GM19324 (cell line): ENCODE data around the gene SORCS1.

ENCODE experiments used
- ATAC-seq: cut with Tn5 transposase; IDR thresholded peaks from one replicate; pipeline ENCODE4 v1.9.1; 2021; ENCODE audit warnings: mild to moderate bottlenecking, moderate library complexity; ENCODE audit not compliant: unreplicated experiment, low FRiP score

Gene SORCS1

DNA sequence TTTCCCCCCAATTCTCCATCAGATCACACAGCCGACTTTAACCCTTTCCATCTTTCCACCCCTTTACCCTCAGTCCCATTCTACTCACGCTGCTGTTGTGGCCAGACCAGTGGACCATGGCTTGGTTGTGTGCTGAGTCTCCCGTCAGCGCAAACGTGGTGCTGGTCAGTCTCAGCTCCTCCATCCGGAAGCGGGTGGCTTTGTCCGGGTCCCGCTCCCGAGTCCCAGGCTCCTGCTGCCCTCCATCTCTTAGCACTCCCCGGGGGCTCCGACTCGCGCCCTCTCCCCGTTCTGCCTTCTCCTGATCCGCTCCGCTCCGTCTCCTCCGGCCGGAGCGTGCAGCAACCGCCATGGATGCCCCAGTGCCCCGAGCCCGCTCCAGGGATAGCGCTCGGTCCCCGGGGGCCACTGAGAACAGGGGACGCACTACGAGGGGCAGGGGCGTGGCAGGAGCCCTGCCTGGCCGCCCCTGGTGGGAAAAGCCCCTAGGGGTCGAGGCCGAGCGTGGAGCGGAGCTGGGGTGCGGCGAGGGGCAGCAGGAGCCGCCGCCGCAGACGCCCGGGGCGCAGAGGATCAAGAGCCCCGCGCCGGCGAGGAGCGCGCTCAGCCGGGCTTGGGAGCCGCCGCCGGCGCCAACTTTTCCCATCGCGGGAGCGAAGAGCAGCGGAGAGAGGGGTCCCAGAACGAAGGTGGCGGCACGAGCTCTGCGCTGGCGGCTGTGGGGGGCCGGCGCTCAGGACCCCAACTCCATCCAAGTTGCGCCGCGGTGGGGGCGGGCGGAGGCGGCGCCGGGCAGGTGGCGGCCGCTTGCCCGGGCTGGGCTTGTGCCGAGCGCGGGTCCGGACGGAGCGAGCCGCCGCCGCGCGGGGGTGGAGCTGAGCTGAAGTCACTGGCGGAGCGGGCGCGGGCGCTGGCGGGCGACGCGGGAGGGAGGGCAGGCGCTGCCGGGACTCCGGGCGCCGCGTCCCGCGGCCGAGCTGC, at the start of gene SORCS1:
TSS of gene SORCS1 (minus strand) at position 826 of the 981 bp plus-strand sequence.
- no peak for ATAC-seq

DNA sequence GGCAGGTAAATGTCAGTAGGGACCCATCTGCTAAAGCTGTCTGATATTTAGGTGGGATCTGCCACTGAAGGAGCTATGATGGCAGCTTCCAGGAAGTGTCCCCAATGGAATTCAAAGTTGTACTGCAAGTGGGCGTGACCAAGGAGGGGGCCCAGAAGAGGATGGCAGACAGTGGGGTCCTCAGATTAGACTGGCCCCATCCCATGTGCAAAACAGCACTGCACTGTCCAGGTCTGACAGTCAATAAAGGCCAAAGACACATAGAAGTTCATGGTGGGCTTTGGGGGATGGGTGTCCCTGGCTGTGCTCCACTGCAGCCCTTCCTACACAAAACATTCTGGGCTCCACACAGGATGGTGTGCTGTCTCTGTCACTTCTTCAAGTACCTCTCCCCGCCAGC, 49.8 kb upstream of the SORCS1 start:
- ATAC-seq = no peak

DNA sequence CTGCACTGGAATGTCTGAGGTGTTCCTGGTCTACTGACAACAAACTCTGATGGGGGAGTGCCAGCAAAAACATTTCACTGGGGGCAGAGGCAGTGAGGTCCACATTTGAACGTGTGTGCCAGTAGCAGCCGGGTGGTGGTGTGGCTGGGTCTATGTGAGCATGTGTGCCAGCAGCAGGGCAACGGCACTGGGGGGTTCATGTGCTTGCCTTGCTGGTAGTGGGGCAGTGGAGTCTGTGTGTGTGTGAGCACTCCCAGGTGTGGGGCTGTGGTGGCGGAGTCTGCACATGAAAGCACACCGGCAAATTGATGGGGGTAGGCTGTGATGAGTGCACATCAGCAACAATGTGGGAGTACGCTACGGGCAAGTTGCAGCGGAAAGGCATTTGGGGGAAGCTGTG, 49.4 kb upstream of the SORCS1 start:
- ATAC-seq = no peak

DNA sequence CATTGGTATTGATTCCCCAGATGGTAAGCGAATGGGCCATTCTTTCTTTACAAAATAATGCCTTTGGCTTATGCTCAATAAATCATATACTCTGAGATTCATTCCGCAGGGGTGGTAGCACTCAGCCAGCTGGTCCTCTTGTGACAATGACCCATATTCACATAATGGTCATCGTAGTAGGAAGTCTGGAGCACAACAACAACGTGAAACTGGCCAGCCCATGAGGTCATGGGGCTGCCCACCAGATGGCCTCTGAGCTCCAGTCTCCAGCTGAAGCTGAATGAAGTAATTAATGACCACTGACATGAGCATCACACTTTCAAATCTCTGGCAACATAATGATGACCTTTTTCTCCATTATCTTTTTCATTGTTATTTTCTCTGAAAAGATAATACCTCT, 42.3 kb upstream of the SORCS1 start:
- no peak for ATAC-seq

DNA sequence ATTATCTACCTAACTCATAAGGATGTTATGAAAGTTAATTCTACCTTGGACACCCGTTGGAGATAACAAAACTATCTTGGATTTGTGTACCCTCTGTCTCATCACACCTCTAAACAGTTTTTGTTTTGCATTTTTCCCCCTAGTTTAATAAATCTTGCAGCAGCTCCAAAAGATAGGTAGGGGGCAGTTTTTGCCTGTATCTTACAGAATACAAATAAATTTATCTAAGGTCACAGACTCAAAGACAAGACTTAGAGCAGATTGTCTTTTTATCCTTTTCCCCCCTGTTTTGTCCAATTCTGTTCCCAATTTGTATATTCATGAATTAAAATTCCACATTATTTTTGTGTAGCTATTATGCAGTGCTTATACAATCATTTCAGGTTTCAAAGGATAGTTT, 5.0 kb upstream of the SORCS1 start:
- no peak for ATAC-seq

DNA sequence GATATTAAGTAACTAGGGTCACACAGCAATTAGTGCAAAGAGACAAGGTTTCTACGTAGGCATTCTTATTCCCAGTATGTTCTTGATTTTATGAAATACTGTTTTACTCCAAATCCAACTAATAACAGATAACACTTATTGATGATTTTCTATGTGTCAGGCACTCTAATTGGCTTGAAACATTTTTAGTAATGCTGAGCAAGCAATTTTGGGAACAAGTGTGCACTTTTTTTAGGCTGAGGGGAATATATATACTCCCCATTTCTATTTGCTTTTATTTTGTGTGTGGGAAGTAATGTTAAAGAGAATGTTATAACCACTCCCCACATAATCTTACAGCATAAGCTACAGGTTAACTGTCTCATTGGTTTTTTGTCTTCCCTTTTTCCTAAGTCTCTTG, 4.2 kb upstream of the SORCS1 start:
- no peak for ATAC-seq

DNA sequence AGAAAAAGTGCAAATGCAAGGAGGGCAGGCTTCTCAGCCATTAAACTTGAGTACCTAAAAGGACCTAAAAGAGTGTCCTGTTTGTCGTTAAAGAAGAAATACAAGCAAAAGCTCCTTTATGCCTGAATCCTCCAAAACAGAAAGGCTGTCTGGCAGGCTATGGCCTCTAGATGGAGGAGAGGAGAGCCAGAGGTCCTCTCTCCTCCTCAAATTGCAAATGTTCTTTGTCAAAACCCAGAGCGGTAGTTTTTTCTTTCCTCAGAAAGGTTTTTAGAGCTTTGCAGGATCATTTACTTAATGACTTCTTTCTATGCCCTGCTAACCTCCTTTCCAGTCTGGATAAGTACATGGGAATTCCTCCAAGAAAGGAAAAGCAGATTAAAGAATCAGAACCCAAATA, 1.9 kb upstream of the SORCS1 start:
- ATAC-seq = no peak

DNA sequence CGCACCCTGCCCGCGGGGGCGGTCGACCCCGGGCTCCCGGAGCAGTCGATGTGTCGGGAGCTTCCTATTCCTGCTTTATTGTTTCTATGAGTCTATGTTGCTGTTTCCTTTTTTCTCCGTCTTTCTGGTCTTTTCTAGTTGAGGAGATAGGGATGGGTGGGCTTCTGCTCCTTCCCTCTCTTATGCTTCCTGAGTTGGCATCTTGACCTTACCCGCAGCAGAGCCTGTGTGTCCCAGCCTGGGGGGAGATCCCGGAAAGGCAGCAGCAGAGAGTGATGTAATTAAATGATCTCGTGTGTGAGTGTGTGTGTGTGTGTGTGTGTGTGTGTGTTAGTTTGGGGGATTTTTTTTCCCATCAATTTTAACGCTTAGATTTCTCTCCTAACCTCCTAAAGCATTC, 486 bp upstream of the SORCS1 start:
- ATAC-seq = no peak

DNA sequence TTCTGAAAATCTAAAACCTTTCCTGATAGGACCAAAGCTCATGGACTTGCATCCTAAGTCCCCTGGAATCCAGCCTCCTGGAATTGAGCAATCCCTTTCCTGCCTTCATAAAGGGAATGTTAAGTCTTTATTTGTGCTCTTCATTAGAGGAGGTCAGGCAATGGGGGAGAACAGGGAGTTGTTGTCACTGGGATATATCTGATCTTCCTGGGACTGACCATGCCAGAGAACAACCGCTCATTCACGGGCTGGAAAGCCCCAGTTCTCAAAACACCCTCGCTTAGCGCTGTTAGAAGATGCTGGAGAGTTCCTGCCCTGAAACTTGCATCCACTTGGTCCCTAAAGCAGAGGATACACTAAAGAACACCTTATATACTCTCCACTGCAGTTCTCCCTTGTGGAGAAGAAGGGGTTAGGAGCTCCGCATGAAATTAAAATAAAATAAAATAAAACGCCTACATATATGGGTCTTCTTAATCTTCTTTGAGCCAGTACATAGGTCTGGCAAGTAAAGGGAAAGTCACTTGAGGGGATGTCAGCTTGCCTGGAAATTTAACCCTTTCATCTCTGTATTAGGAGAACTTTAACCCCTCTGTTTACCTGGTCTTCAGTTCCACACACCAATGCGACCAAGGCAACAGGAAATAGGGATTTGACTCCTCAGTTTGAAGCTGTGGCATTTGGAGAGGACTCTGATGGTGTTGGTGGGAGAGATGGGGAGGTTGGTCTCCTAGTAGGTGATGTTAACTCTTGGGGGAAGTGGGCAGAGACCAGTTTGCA, 1.2 kb downstream of the SORCS1 start:
- no peak for ATAC-seq

DNA sequence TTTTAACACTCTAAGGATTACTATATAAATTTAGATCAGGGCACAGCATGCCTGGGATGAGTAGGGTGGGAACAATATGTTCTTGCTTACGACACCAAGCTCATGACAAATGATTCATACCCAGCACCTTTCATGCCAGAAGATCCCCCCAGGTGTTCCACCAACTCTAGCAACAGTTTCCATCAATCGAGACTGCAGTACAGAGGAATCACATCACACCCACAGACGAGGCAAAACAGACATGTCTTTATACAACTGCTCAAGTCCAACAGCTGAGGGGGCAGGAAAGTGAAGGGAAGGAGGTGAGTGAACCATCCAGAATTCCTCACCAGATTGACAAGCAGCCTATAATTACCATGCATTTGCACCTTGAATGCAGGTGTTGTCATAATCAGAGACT, 3.6 kb downstream of the SORCS1 start:
- ATAC-seq = no peak

DNA sequence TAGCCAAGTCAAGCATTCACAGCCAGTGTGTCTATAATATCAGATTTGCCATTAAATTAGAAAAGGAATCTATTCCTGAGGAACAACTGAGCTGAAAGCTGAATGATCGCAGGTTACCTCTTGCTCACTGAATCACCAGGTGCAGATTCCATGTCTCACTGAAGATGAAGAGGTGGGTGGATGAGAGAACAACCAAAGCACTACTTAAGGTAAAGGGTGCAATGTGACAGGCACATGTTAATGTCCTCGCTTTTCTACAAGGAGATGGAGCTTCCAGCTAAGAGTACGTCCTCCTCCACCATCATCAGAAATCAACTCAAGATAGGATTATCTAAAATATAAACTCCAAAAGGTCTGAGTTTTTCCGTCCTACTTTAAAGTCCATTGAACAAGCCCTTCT, 4.6 kb downstream of the SORCS1 start:
- no peak for ATAC-seq

DNA sequence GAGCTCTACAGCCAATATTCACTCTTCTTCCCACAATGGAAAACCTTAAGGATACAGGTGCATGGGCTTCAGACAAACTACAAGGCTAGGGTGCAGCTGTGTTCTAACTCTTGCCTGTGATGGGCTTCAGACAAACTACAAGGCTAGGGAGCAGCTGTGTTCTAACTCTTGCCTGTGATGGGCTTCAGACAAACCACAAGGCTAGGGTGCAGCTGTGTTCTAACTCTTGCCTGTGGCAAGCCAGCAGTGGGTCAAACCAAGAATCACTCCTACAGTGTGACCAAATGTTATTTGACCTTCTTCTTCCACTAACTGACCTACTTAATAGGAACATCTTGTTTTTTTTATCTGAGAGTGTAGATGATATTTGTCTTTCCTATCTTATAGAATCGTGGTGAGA, 7.4 kb downstream of the SORCS1 start:
- no peak for ATAC-seq

DNA sequence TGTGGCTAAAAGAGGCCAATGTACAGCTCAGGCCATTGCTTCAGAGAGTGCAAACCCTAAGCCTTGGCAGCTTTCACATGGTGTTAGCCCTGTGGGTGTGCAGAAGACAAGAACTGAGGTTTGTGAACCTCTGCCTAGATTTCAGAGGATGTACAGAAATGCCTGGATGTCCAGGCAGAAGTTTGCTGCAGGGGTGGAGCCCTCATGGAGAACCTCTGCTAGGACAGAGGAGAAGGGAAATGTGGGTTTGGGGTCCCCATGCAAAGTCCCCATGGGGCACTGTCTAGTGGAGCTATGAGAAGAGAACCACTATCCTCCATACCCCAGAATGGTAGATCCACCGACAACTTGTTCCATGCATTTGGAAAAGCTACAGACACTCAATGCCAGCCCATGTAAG, 12.4 kb downstream of the SORCS1 start:
- ATAC-seq = no peak

DNA sequence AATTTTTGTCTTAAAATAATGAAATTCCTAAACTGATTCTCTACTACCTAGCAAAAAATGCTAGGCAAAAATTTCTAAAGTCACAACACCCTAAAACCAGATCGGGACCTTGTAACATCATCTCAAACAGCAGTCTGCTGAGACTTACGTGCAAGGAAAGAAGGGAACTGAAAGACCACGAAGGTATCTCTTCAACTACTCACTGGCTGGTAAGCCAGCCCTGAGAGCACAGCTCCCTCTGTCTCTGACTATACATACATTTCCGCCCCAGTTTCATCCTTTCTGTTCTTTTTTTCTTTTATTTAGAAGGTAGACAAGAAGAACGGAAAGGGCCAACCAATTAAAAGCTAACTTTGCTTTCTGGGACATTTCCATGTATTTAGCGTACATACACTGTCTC, 15.6 kb downstream of the SORCS1 start:
- peak; percentile 54 for ATAC-seq

DNA sequence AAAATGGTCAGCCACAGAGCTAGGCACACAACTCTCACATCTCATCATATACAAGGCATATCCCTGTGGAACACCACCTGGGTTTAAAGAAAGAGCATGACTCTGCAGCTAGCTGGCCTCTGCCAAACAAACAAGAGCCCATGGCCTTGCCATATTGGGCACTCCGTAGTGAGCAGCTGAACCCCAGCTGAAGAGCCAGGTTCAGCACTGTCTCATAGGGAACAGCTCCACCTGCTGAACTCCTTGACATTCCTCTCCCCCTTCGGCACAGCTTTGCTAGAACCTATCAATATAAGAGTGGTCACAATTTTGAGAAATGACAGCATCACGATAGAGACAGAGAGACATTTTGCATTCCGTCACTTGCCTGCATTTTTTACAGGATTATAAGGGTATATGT, 20.0 kb downstream of the SORCS1 start:
- peak; percentile 43 for ATAC-seq

DNA sequence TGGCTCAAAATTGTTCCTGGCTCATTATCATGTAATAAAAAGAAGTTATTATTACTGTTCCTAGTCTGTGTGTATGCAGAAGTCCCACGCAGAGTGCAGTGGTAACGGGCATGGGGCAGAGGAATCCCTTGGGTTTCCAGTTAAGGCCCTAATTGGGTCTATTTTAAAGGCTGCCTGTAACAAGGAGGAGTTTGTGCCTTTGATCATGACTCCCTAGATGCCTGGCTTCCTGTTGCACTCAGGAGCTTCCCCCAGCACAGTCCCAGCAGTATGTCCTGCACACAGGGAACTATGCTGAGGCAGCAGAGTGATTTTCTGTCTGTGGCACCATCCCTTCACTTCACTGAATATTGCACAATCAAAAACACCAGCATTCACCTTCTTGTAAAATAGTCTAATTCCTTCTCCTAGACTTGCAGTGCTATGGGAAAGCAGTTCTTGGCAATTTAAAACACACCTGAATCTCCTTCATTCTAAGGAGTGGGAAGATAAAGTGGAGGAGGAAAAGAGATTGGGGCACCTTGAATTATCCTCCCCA, 22.9 kb downstream of the SORCS1 start:
- ATAC-seq = no peak

DNA sequence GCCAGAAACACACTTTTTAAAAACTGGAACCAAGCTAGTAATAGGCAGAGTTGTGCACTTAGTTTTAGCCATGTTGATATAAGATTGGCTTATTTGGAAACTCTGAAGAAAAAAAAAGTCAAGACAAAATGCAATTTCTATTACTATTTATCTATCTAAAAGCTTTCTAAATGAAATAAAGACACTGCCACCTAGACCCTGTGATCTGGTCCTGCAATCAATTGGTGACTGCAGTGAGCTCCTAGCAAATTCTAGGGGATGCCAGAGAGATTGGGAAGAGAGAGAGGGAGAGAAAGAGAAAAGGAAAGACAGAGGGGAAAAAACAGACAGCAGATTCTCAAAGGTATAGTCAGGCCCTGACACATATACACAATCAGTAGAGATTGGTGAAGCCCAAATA, 25.3 kb downstream of the SORCS1 start:
- no peak for ATAC-seq

DNA sequence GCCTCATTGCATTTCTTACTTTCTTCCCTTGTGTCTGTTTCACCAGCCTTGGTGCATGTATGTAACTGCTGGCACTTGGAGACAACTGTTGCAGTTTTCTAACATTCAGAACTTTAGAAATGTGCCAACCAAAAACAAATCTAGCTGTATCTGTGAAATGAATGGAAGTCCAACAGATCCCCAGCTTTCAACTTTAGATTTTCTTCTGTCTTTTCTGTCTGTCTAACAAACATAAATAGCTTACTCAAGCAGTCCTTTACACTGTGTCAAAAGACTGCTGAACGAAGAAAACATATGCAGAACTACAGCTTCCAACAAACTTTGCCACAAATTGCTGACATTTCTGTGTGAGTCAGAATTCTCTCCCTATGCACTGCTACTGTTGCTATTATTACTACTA, 30.9 kb downstream of the SORCS1 start:
- ATAC-seq = no peak

DNA sequence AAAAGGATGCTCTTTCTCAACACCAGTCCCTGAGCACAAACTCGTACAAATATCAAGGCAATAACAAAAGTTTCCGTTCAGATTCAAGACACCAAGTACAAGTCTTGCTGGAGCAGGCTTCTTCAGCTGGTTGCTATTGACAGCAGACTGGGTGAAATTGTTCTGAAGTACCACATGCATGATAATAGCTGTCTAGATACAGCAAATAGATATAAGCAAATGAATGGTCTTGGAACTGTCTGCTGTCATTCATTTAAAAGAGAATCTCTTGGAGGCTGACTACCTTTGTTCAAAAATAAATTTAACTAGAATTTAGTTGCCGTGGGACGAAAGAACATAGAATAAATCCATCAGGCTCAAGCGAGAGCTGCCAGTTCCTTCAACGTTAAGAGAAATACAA, 35.5 kb downstream of the SORCS1 start:
- ATAC-seq = no peak

DNA sequence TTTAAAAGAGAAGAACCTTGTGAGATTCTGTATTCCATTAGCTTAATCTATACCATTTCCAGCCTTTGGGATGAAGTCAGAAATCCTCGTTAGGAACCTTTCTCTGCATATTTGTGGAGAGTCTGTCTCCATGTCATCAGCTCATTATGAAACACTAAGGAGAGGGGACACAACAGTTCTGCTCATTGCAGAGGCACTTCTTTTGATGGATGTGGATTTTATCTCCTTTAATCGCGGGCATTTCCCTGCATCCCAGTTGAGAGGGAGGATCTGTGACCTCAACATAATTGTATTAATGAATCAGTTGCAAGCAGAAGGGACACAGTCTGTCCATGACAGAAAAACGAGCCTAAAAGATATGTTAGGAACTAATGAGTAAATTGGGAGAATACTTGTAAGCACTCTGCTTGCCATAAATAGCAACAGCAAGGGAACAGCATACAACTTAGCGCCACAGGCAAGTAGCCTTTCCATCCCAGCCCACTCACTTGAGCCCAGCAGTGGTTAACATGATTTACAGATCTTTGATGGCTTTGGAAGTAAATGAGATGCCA, 37.9 kb downstream of the SORCS1 start:
- ATAC-seq = no peak

DNA sequence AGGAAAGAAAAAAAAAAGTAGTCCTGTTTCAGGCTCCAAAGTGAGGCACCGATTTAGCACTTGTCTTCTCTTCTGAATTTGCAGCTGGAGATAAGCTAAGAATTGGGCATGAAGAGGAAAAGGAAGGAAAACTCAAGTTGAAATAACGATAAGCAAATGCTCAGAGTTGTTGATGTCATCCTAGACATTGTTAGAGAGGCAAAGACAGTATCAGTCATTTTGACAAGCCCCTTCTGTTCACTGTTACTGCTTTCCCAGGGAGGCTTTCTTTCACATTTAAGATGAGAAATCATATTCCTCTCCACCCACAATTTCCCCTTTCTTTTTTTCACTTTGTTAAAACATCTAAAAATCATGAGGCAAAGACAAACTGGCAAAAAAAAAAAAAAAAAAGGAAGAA, 41.8 kb downstream of the SORCS1 start:
- ATAC-seq = no peak
